Endothelial cell of umbilical vein (primary cell): Measurements from ENCODE around the gene SRRM4. TPM values are rescaled to one million over a fixed set of nuclear protein-coding genes. Genes with fewer than 3 reads are reported as not detected.

Experiments
- BruUV-seq: library from RNA; stranded (reverse); fragments of 400-500 nt; replicated peaks from 2 replicates; lab custom pipeline; 2021; lab: Mats Ljungman, UMichigan
- CTCF ChIA-PET: fragments of 300-600, 350-600 bp; sonication (Branson Sonifier 250); formaldehyde crosslinking; loops from one replicate; lab custom pipeline; 2021; ENCODE audit warnings: antibody characterized with exemption, inconsistent platforms; lab: Charles Lee
- POLR2A ChIA-PET: fragments of 300-600, 350-600 bp; sonication (Branson Sonifier 250); formaldehyde crosslinking; loops from one replicate; lab custom pipeline; 2021; ENCODE audit warnings: antibody characterized with exemption, inconsistent platforms; lab: Charles Lee
- DNase-seq: peaks from one replicate; pipeline ENCODE4 v3.0.0-alpha.2; 2011; ENCODE audit warnings: low read depth, low spot score
- FAIRE-seq: peaks from 2 replicates; lab custom pipeline; 2011; peaks lifted over from hg19 to GRCh38; lab: Jason Lieb, UNC
- H2AFZ ChIP-seq: 2 replicates; pipeline ENCODE4 v1.6.0; 2012; ENCODE audit warnings: low read depth, low read length, control low read depth, inconsistent platforms
- H3K27ac ChIP-seq: 2 replicates; pipeline ENCODE4 v1.5.1; 2011; ENCODE audit warnings: low read depth, mild to moderate bottlenecking, control low read depth, low read length, moderate library complexity; ENCODE audit not compliant: insufficient read depth
- H3K27me3 ChIP-seq, 2 experiments: 2 replicates each; pipeline versions ENCODE4 v1.6.0 to v1.6.1; 2011; ENCODE audit warnings: low read length in 2 of 2, mixed read lengths in 1 of 2; ENCODE audit not compliant: control insufficient read depth in 2 of 2, insufficient read depth in 2 of 2
- H3K36me3 ChIP-seq, 2 experiments: 2 replicates in 1 of 2; 3 replicates in 1 of 2; pipeline ENCODE4 v1.5.1; 2011; ENCODE audit warnings: low read length in 2 of 2, mild to moderate bottlenecking in 1 of 2, moderate library complexity in 1 of 2; ENCODE audit not compliant: control insufficient read depth in 2 of 2, insufficient read depth in 2 of 2; ENCODE audit errors: extremely low read depth in 1 of 2
- H3K4me1 ChIP-seq: 3 replicates; pipeline ENCODE4 v1.5.1; 2011; ENCODE audit warnings: mild to moderate bottlenecking, low read length; ENCODE audit not compliant: control insufficient read depth, insufficient read depth; ENCODE audit errors: extremely low read depth
- H3K4me2 ChIP-seq: 2 replicates; pipeline ENCODE4 v1.6.1; 2011; ENCODE audit warnings: low read length, control low read depth, mixed read lengths; ENCODE audit not compliant: insufficient read depth
- H3K4me3 ChIP-seq, 3 experiments: fragments of 200-600 bp in 1 of 3; sonication (generic), shearing (Covaris generic) in 1 of 3; replicated peaks in 1 of 3; 2 replicates each; pipeline ENCODE4 v1.5.1; 2011 to 2016; ENCODE audit warnings: control low read depth in 3 of 3, low read length in 3 of 3, mild to moderate bottlenecking in 2 of 3, inconsistent platforms in 1 of 3, low read depth in 1 of 3, moderate library complexity in 1 of 3; ENCODE audit not compliant: insufficient read depth in 1 of 3
- H3K79me2 ChIP-seq: 2 replicates; pipeline ENCODE4 v1.6.0; 2012; ENCODE audit warnings: low read length, inconsistent platforms; ENCODE audit not compliant: control insufficient read depth, insufficient read depth
- H3K9ac ChIP-seq: replicated peaks from 2 replicates; pipeline ENCODE3; 2011; ENCODE audit warnings: low read length, control low read depth; ENCODE audit not compliant: insufficient read depth; ENCODE audit errors: extremely low read depth
- H3K9me1 ChIP-seq: replicated peaks from 3 replicates; pipeline ENCODE4 v1.6.0; 2011; ENCODE audit warnings: mild to moderate bottlenecking, low read length; ENCODE audit not compliant: control insufficient read depth, insufficient read depth; ENCODE audit errors: extremely low read depth
- H3K9me3 ChIP-seq: replicated peaks from 2 replicates; pipeline ENCODE4 v1.5.1; 2012; ENCODE audit warnings: low read length, inconsistent platforms; ENCODE audit not compliant: control insufficient read depth, insufficient read depth
- H4K20me1 ChIP-seq: replicated peaks from 2 replicates; pipeline ENCODE3; 2011; ENCODE audit warnings: mild to moderate bottlenecking, low read length; ENCODE audit not compliant: control insufficient read depth, insufficient read depth; ENCODE audit errors: extremely low read depth
- FOS ChIP-seq: IDR thresholded peaks from 2 replicates; pipeline ENCODE4 v1.6.1; 2011; ENCODE audit warnings: mild to moderate bottlenecking, low read length, moderate library complexity, borderline replicate concordance; ENCODE audit not compliant: insufficient read depth
- GATA2 ChIP-seq: IDR thresholded peaks from 2 replicates; pipeline ENCODE4 v1.7.0; 2011; ENCODE audit warnings: low read depth, mild to moderate bottlenecking, moderate library complexity, mixed read lengths, low read length; ENCODE audit not compliant: insufficient read length, insufficient read depth
- JUN ChIP-seq: IDR thresholded peaks from 2 replicates; pipeline ENCODE4 v1.6.1; 2011; ENCODE audit warnings: borderline replicate concordance, low read depth; ENCODE audit not compliant: insufficient read length, insufficient read depth
- MYC ChIP-seq: IDR thresholded peaks from one replicate; pipeline ENCODE4 v1.6.1; 2011; ENCODE audit warnings: mild to moderate bottlenecking, low read depth, low read length
- POLR2A ChIP-seq: IDR thresholded peaks from 2 replicates; pipeline ENCODE4 v1.6.1; 2012; ENCODE audit warnings: low read depth, mild to moderate bottlenecking, control low read depth, low read length
- POLR2AphosphoS5 ChIP-seq: IDR thresholded peaks from 2 replicates; pipeline ENCODE4 v1.6.1; 2012; ENCODE audit warnings: low read depth, mild to moderate bottlenecking, control low read depth, low read length, moderate library complexity; ENCODE audit not compliant: insufficient read depth
- dilution Hi-C: fragments of 300-500 bp; cut with MboI; formaldehyde crosslinking; loops from one replicate; pipeline ENCODE4 v1.15.0; 2019; ENCODE audit warnings: low sequenced_read_pairs; ENCODE audit not compliant: extremely low pct_ligation_motif_present
- intact Hi-C: fragments of 100-400 bp; cut with micrococcal nuclease; formaldehyde crosslinking; loops from one replicate; pipeline ENCODE4 v1.10.0; 2022
- polyA plus RNA-seq, 4 experiments: library from polyadenylated mRNA; depleted of rRNA in 3 of 4; stranded (reverse) in 3 of 4; unstranded in 1 of 4; fragments of >200 nt; gene quantifications; 2 replicates each; pipeline versions ENCODE4 v1.2.1 to v1.2.3, GENCODE V29; 2011 to 2012; ENCODE audit warnings: missing spikeins in 1 of 4
- total RNA-seq: library from RNA; stranded (reverse); gene quantifications from 2 replicates; pipeline ENCODE4 v1.2.3, GENCODE V29; 2021
- TF ChIP-seq, protein P1 (sequence below): IDR thresholded peaks from 2 replicates; pipeline ENCODE4 v1.6.1; 2011; ENCODE audit not compliant: insufficient read depth, insufficient read length
- TF ChIP-seq, protein P2 (sequence below), 2 donors: IDR thresholded peaks; 1 replicate in 1 of 2; 2 replicates in 1 of 2; pipeline ENCODE4 v1.5.1; 2011; ENCODE audit warnings: low read length in 2 of 2, mild to moderate bottlenecking in 2 of 2, moderate library complexity in 2 of 2, control low read depth in 1 of 2, inconsistent platforms in 1 of 2, low read depth in 1 of 2; ENCODE audit not compliant: insufficient read depth in 1 of 2; ENCODE audit errors: extremely low read depth in 1 of 2

SRRM4 gene
- total and polyA plus RNA-seq, 2 donors (not counting 3 experiments of a cell fraction or from before 2014, with no cell fraction given): not detected

DNA sequence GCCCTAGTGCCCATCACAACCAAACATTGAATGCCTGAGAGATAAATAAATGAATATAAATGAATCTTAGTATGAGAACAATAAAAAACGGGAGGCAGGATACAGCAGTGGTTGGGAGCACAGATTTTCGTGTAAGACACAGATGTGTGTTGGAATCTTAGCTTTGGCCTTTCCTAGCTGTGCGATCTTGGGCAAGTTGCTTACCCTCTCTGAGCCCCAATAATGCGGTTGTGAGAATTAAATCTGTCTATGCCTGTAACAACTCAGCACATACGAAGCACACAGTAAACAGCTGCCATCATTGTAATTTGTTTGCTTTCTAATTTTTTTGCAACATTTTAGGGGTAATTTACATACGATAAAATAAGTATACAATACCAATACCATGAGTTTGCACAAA, 89.8 kb downstream of the SRRM4 start:
- BruUV-seq: no TSS peak
- intact Hi-C loops: no loop called here
- no peaks in the 10 kb centered on the region for H4K20me1 ChIP-seq
- H3K4me2 ChIP-seq: no peak overlapping the region
- no peak for DNase-seq
- no peak overlapping the region for H3K4me3 ChIP-seq
- peaks cover 5% of the 10 kb centered on the region for H3K9me3 ChIP-seq
- no peak overlapping the region for H3K27ac ChIP-seq
- POLR2A ChIA-PET: no interaction called here
- CTCF ChIA-PET: no interaction called here
- no peaks in the 10 kb centered on the region for H3K4me1 ChIP-seq
- no peaks in the 10 kb centered on the region for H3K9me1 ChIP-seq
- H3K27me3 ChIP-seq: no peaks in the 10 kb centered on the region
- TF ChIP-seq, protein P1, sequence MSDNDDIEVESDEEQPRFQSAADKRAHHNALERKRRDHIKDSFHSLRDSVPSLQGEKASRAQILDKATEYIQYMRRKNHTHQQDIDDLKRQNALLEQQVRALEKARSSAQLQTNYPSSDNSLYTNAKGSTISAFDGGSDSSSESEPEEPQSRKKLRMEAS: no peak
- TF ChIP-seq, protein P2, sequence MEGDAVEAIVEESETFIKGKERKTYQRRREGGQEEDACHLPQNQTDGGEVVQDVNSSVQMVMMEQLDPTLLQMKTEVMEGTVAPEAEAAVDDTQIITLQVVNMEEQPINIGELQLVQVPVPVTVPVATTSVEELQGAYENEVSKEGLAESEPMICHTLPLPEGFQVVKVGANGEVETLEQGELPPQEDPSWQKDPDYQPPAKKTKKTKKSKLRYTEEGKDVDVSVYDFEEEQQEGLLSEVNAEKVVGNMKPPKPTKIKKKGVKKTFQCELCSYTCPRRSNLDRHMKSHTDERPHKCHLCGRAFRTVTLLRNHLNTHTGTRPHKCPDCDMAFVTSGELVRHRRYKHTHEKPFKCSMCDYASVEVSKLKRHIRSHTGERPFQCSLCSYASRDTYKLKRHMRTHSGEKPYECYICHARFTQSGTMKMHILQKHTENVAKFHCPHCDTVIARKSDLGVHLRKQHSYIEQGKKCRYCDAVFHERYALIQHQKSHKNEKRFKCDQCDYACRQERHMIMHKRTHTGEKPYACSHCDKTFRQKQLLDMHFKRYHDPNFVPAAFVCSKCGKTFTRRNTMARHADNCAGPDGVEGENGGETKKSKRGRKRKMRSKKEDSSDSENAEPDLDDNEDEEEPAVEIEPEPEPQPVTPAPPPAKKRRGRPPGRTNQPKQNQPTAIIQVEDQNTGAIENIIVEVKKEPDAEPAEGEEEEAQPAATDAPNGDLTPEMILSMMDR (IDR thresholded peaks at IDR 0.05; ENCODE audit: extremely low read depth in 1 of 2, insufficient read depth in 1 of 2, low read depth in 1 of 2, low read length in 2 of 2): no peak
- TF ChIP-seq GATA2: no peak
- no peak for TF ChIP-seq POLR2AphosphoS5
- TF ChIP-seq JUN: no peak
- TF ChIP-seq FOS: no peak
- TF ChIP-seq MYC: no peak
- no peak for TF ChIP-seq POLR2A
- FAIRE-seq: no peak
- dilution Hi-C loops: no loop called here
- H3K79me2 ChIP-seq: no peaks in the 10 kb centered on the region
- H3K9ac ChIP-seq: no peak overlapping the region
- no peaks in the 10 kb centered on the region for H3K36me3 ChIP-seq
- H2AFZ ChIP-seq: no peak overlapping the region
